GM19351 (cell line): ENCODE results near the gene ASAP2.

Experiments
- ATAC-seq: cut with Tn5 transposase; IDR thresholded peaks from one replicate; pipeline ENCODE4 v1.9.1; 2021; ENCODE audit warnings: mild to moderate bottlenecking, moderate library complexity; ENCODE audit not compliant: unreplicated experiment

The ASAP2 gene

GRCh38 chr2:9291866-9292265, 85.3 kb downstream of the ASAP2 start:
- no peak for ATAC-seq

- no peak for ATAC-seq
Measured at GRCh38 chr2:9292426-9292825, 85.8 kb downstream of the ASAP2 start.

GRCh38 chr2:9294764-9295163, 88.2 kb downstream of the ASAP2 start:
- ATAC-seq: no peak

- no peak for ATAC-seq
Measured at GRCh38 chr2:9296559-9296958, 89.9 kb downstream of the ASAP2 start.

GRCh38 chr2:9297156-9297555, 90.5 kb downstream of the ASAP2 start:
- no peak for ATAC-seq

GRCh38 chr2:9297807-9298206, 91.2 kb downstream of the ASAP2 start:
- ATAC-seq: no peak

- ATAC-seq: no peak
Measured at GRCh38 chr2:9298583-9298982, 92.0 kb downstream of the ASAP2 start.

- no peak for ATAC-seq
Measured at GRCh38 chr2:9299161-9300100, 92.8 kb downstream of the ASAP2 start.

GRCh38 chr2:9300214-9300613, 93.6 kb downstream of the ASAP2 start:
- ATAC-seq: no peak

GRCh38 chr2:9300829-9301453, 94.3 kb downstream of the ASAP2 start:
- ATAC-seq: no peak

- ATAC-seq: no peak
Measured at GRCh38 chr2:9302755-9303154, 96.1 kb downstream of the ASAP2 start.

- no peak for ATAC-seq
Measured at GRCh38 chr2:9303528-9304225, 97.1 kb downstream of the ASAP2 start.

- no peak for ATAC-seq
Measured at GRCh38 chr2:9306911-9307310, 100.3 kb downstream of the ASAP2 start.

GRCh38 chr2:9307535-9307934, 100.9 kb downstream of the ASAP2 start:
- no peak for ATAC-seq

- no peak for ATAC-seq
Measured at GRCh38 chr2:9308186-9308955, 101.8 kb downstream of the ASAP2 start.

- no peak for ATAC-seq
Measured at GRCh38 chr2:9309147-9309546, 102.5 kb downstream of the ASAP2 start.

- ATAC-seq: no peak
Measured at GRCh38 chr2:9310377-9310776, 103.8 kb downstream of the ASAP2 start.

GRCh38 chr2:9310798-9311197, 104.2 kb downstream of the ASAP2 start:
- no peak for ATAC-seq

GRCh38 chr2:9311488-9311887, 104.9 kb downstream of the ASAP2 start:
- no peak for ATAC-seq

GRCh38 chr2:9312591-9312990, 106.0 kb downstream of the ASAP2 start:
- no peak for ATAC-seq

- ATAC-seq: no peak
Measured at GRCh38 chr2:9313443-9313842, 106.8 kb downstream of the ASAP2 start.
